ENCODE results near the gene ISY1.

The ISY1 gene

GRCh38 chr3:129160891-129161859, at the start of gene ISY1:
Gene ISY1 (minus strand): TSS chr3:129161063. CDS start chr3:129160975, 88 bp downstream.
- peak within 1 kb of the TSS; percentile 81 for H3K4me3 ChIP-seq (ENCODE audit: insufficient read length, low read depth)
- H3K36me3 ChIP-seq (ENCODE audit: insufficient read depth, insufficient read length, low read length), result peaks cover 35% of the 10 kb centered on the region
- H3K9ac ChIP-seq (ENCODE audit: insufficient read length, low read depth), result peak within 1 kb of the TSS; percentile 89
- H3K9me3 ChIP-seq (ENCODE audit: insufficient read depth, low read length), result no peaks in the 10 kb centered on the region
- DNase-seq (ENCODE audit: low read depth, low spot score), result peak; percentile 92
- no peaks in the 10 kb centered on the region for H3K27me3 ChIP-seq (ENCODE audit: insufficient read depth, insufficient read length)
- H3K4me1 ChIP-seq (ENCODE audit: insufficient read depth, insufficient read length), result no peaks in the 10 kb centered on the region
- TF ChIP-seq YY1 (IDR thresholded peaks at IDR 0.05; ENCODE audit: insufficient read depth, insufficient read length), result peak; percentile 18
- TF ChIP-seq ZNF274 (IDR thresholded peaks at IDR 0.05; ENCODE audit: low read depth, low read length), result no peak
- TF ChIP-seq SUZ12 (IDR thresholded peaks at IDR 0.05; ENCODE audit: extremely low read depth, insufficient read depth, insufficient read length), result no peak

- Histone ChIP-seq H3K36me3 (ENCODE audit: insufficient read depth, insufficient read length, low read length) (no peaks in the 10 kb centered on the region), H3K9me3 (ENCODE audit: insufficient read depth, low read length) (no peaks in the 10 kb centered on the region), H3K4me3 (ENCODE audit: insufficient read length, low read depth) (no peak overlapping the region), H3K9ac (ENCODE audit: insufficient read length, low read depth) (no peak overlapping the region), H3K27me3 (ENCODE audit: insufficient read depth, insufficient read length) (no peaks in the 10 kb centered on the region), H3K4me1 (ENCODE audit: insufficient read depth, insufficient read length) (peaks cover 5% of the 10 kb centered on the region)
- TF ChIP-seq ZNF274 (IDR thresholded peaks at IDR 0.05; ENCODE audit: low read depth, low read length), result no peak
- no peak for TF ChIP-seq SUZ12 (IDR thresholded peaks at IDR 0.05; ENCODE audit: extremely low read depth, insufficient read depth, insufficient read length)
- TF ChIP-seq YY1 (IDR thresholded peaks at IDR 0.05; ENCODE audit: insufficient read depth, insufficient read length), result no peak
- no peak for DNase-seq (ENCODE audit: low read depth, low spot score)
Observed at GRCh38 chr3:129207479-129207878, 46.6 kb upstream of the ISY1 start.

DNA sequence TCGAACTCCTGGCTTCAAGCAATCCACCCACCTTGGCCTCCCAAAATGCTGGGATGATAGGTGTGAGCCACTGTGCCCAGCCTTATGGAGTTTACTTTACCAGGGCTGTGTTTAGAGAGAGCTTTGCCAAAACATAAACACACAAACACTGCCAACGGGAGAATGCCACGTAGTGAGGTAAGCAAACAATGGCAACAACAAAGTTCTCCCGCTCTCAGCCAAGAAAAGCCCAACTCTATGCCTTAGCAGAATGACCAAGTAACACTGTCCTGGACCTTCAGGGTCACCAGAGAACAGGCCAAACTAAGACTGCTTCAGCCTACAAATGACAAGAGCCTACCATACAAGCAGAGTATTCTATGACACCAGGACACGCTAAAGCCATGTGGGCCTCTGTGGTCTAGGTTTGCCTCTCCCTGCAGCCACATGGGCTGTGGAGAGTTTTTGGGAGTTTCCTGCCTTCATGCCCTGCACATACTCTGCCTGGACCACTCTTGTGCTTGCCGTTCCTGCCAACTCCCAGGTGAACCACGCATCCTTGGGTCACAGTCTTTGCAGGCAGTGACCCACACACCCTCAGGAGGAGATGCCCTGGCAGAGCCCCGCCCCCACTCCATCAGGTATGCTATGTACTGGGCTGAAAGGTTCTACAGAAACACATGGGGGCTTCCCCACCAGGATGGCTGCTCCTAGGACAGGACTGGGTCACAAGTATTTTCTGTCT, 44.4 kb upstream of the ISY1 start:
- peaks cover 2% of the 10 kb centered on the region for H3K4me1 ChIP-seq (ENCODE audit: insufficient read depth, insufficient read length)
- no peak for TF ChIP-seq YY1 (IDR thresholded peaks at IDR 0.05; ENCODE audit: insufficient read depth, insufficient read length)
- TF ChIP-seq SUZ12 (IDR thresholded peaks at IDR 0.05; ENCODE audit: extremely low read depth, insufficient read depth, insufficient read length), result no peak
- no peak for DNase-seq (ENCODE audit: low read depth, low spot score)
- H3K9ac ChIP-seq (ENCODE audit: insufficient read length, low read depth), result no peak overlapping the region
- no peaks in the 10 kb centered on the region for H3K36me3 ChIP-seq (ENCODE audit: insufficient read depth, insufficient read length, low read length)
- H3K9me3 ChIP-seq (ENCODE audit: insufficient read depth, low read length), result no peaks in the 10 kb centered on the region
- H3K4me3 ChIP-seq (ENCODE audit: insufficient read length, low read depth), result no peak overlapping the region
- no peaks in the 10 kb centered on the region for H3K27me3 ChIP-seq (ENCODE audit: insufficient read depth, insufficient read length)

GRCh38 chr3:129204473-129204872, 43.6 kb upstream of the ISY1 start:
- TF ChIP-seq ZNF274 (IDR thresholded peaks at IDR 0.05; ENCODE audit: low read depth, low read length) (no peak), SUZ12 (IDR thresholded peaks at IDR 0.05; ENCODE audit: extremely low read depth, insufficient read depth, insufficient read length) (no peak), YY1 (IDR thresholded peaks at IDR 0.05; ENCODE audit: insufficient read depth, insufficient read length) (no peak)
- Histone ChIP-seq H3K27me3 (ENCODE audit: insufficient read depth, insufficient read length) (no peaks in the 10 kb centered on the region), H3K4me3 (ENCODE audit: insufficient read length, low read depth) (no peak overlapping the region), H3K4me1 (ENCODE audit: insufficient read depth, insufficient read length) (peaks cover 2% of the 10 kb centered on the region), H3K9ac (ENCODE audit: insufficient read length, low read depth) (no peak overlapping the region), H3K36me3 (ENCODE audit: insufficient read depth, insufficient read length, low read length) (no peaks in the 10 kb centered on the region), H3K9me3 (ENCODE audit: insufficient read depth, low read length) (no peaks in the 10 kb centered on the region)
- no peak for DNase-seq (ENCODE audit: low read depth, low spot score)

GRCh38 chr3:129199366-129199765, 38.5 kb upstream of the ISY1 start:
- no peaks in the 10 kb centered on the region for H3K9me3 ChIP-seq (ENCODE audit: insufficient read depth, low read length)
- no peaks in the 10 kb centered on the region for H3K4me1 ChIP-seq (ENCODE audit: insufficient read depth, insufficient read length)
- H3K36me3 ChIP-seq (ENCODE audit: insufficient read depth, insufficient read length, low read length), result no peaks in the 10 kb centered on the region
- DNase-seq (ENCODE audit: low read depth, low spot score), result no peak
- no peaks in the 10 kb centered on the region for H3K27me3 ChIP-seq (ENCODE audit: insufficient read depth, insufficient read length)
- no peak for TF ChIP-seq SUZ12 (IDR thresholded peaks at IDR 0.05; ENCODE audit: extremely low read depth, insufficient read depth, insufficient read length)
- no peak for TF ChIP-seq YY1 (IDR thresholded peaks at IDR 0.05; ENCODE audit: insufficient read depth, insufficient read length)
- no peak for TF ChIP-seq ZNF274 (IDR thresholded peaks at IDR 0.05; ENCODE audit: low read depth, low read length)
- no peak overlapping the region for H3K4me3 ChIP-seq (ENCODE audit: insufficient read length, low read depth)
- H3K9ac ChIP-seq (ENCODE audit: insufficient read length, low read depth), result no peak overlapping the region

DNA sequence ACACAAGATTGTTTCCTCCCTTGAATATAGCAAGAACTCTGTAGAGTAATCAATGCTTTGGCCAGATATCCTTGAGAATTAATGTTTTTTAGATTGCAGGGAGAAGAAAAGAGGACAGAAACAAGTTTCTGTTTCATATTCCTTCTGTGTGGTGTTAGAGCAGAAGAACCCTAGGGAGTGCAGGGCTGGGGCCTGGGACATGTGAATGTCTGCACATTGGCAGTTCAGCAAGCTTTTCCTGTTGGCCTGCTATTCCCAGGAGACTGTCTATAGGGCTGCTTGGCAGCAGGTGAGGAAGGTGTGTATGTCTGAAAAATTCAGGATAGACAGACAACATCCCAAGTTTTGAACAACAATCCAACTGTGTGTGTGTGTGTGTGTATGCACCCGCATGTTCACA, 36.5 kb upstream of the ISY1 start:
- no peak for DNase-seq (ENCODE audit: low read depth, low spot score)
- Histone ChIP-seq H3K4me1 (ENCODE audit: insufficient read depth, insufficient read length) (no peaks in the 10 kb centered on the region), H3K27me3 (ENCODE audit: insufficient read depth, insufficient read length) (no peaks in the 10 kb centered on the region)

GRCh38 chr3:129196601-129197000, 35.7 kb upstream of the ISY1 start:
- peak overlapping the region; percentile 6 for H3K9ac ChIP-seq (ENCODE audit: insufficient read length, low read depth)
- H3K9me3 ChIP-seq (ENCODE audit: insufficient read depth, low read length), result no peaks in the 10 kb centered on the region
- no peaks in the 10 kb centered on the region for H3K36me3 ChIP-seq (ENCODE audit: insufficient read depth, insufficient read length, low read length)
- H3K27me3 ChIP-seq (ENCODE audit: insufficient read depth, insufficient read length), result no peaks in the 10 kb centered on the region
- no peak for DNase-seq (ENCODE audit: low read depth, low spot score)
- TF ChIP-seq YY1 (IDR thresholded peaks at IDR 0.05; ENCODE audit: insufficient read depth, insufficient read length), result no peak
- TF ChIP-seq SUZ12 (IDR thresholded peaks at IDR 0.05; ENCODE audit: extremely low read depth, insufficient read depth, insufficient read length), result no peak
- no peaks in the 10 kb centered on the region for H3K4me1 ChIP-seq (ENCODE audit: insufficient read depth, insufficient read length)
- no peak overlapping the region for H3K4me3 ChIP-seq (ENCODE audit: insufficient read length, low read depth)

More for the DNA sequence above, 36.5 kb upstream of the ISY1 start:
- TF ChIP-seq ZNF274 (IDR thresholded peaks at IDR 0.05; ENCODE audit: low read depth, low read length), result no peak
- TF ChIP-seq YY1 (IDR thresholded peaks at IDR 0.05; ENCODE audit: insufficient read depth, insufficient read length), result no peak
- TF ChIP-seq SUZ12 (IDR thresholded peaks at IDR 0.05; ENCODE audit: extremely low read depth, insufficient read depth, insufficient read length), result no peak
- Histone ChIP-seq H3K9me3 (ENCODE audit: insufficient read depth, low read length) (no peaks in the 10 kb centered on the region), H3K36me3 (ENCODE audit: insufficient read depth, insufficient read length, low read length) (no peaks in the 10 kb centered on the region), H3K9ac (ENCODE audit: insufficient read length, low read depth) (no peak overlapping the region), H3K4me3 (ENCODE audit: insufficient read length, low read depth) (no peak overlapping the region)
